HG03025 (cell line): ENCODE measurements around the gene HSPA12A.

Experiments used
- ATAC-seq: cut with Tn5 transposase; IDR thresholded peaks from one replicate; pipeline ENCODE4 v1.9.1; 2021; ENCODE audit warnings: mild to moderate bottlenecking, moderate library complexity; ENCODE audit not compliant: unreplicated experiment, low FRiP score

Gene HSPA12A

GRCh38 chr10:116744885-116745284, 2.5 kb upstream of the HSPA12A start:
- ATAC-seq = no peak

GRCh38 chr10:116744163-116744753, 1.9 kb upstream of the HSPA12A start:
- ATAC-seq = no peak

- no peak for ATAC-seq
Observed at GRCh38 chr10:116743266-116744064, 1.1 kb upstream of the HSPA12A start.

- peak; percentile 7 for ATAC-seq
Observed at GRCh38 chr10:116741391-116742351, 695 bp downstream of the HSPA12A start.

DNA sequence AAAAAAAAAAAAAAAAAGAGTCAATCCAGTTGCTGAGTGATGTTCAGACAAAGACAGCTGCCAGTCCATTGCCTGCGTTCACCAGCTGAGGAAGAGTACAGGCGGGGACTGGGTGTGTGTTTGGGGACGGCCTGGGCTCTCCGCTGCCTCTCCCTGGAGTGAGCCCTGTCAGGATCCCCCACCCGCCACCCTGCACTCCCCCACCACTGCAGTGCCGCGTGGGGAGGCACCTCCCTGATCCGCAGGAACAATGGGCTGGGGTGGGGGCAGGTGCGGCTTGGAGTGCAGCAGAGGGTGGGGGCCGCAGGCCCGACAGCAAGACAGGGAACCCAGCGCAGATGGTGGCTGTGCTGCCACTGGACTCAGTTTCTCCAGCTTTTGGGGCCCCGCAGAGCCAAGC, 1.4 kb downstream of the HSPA12A start:
- no peak for ATAC-seq

- ATAC-seq = no peak
Observed at GRCh38 chr10:116738339-116738738, 4.0 kb downstream of the HSPA12A start.

DNA sequence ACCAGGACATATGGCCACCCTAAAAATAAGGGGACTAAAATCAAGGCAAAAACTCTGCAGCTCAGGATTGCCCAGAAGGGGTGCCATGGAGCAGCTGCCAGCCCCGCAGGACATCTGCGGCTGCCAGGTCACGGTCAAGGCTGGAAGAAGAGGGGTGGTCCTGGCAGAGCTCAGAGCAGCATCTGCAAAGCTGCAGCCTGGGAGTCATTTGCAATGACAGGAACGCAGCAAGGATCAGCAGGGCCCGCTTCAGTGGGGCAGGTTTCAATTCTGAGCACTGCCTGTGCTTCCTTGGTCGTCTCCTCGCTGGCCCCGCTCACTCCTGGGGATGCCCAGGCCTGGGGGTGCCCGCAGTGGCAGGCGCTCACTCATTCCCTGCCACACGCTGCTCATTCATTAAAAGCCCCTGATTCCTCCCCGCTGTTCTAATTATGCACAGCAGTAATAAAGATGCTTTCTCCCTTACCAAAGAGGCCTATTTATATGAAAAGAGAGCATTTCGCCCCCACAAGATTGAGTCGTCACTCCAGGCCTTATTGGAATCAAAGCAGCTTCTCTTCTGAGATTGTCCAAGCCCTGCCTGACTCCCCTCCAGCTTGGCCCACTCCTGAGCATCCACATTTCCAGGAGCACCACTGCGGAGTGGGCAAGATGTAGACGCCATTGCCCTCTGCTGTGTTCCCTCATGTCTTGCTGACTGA, 4.6 kb downstream of the HSPA12A start:
- ATAC-seq = no peak

DNA sequence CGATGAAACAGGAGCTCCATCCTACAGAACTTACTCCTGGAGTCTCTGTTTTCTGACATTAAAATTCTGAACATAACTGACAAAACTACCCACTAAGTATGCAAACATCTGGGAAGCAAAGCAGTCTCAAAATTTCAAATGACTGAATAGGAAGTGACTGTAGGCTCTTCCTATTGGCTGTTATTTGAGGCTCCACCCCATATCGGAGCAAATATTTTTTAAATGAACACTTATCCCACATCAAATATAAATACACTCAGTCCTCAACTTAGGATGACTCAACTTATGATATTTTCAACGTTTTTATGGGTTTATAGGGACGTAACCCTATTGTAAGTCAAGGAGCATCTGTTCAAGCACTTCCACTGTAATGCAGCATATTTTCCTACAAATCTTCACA, 8.8 kb downstream of the HSPA12A start:
- ATAC-seq = no peak

GRCh38 chr10:116732573-116732972, 9.8 kb downstream of the HSPA12A start:
- ATAC-seq = no peak

GRCh38 chr10:116730464-116731260, 11.7 kb downstream of the HSPA12A start:
- no peak for ATAC-seq

GRCh38 chr10:116729243-116729642, 13.1 kb downstream of the HSPA12A start:
- no peak for ATAC-seq

DNA sequence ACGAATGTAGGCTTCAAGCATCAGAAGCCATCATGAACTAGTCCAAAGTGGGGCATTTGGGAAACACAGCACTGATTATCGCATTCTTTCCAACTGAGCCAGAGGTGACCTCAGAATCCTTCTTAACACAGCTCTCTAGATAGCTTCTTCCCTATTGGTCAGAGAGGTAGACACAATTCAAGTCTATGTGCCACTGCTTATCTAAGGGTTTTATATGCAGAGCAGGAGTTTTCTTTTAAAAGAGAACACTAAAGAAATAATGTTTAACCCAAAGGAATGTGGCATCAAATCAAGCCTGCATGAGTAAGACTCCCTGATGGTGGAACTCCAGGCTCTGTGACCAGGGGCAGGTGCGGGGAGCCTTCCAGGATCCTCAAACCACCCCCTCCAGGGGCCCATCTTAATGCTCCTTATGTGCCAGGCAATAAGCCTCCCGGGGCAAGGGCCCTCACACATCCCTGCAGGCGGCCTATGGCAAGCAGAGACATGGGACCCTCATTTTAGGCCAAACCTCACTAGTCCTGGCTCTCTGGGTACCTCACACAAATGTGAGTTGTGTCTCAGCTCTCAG, 13.8 kb downstream of the HSPA12A start:
- ATAC-seq = no peak

- no peak for ATAC-seq
Observed at GRCh38 chr10:116723428-116724281, 18.7 kb downstream of the HSPA12A start.

- no peak for ATAC-seq
Observed at GRCh38 chr10:116722736-116723427, 19.5 kb downstream of the HSPA12A start.

- no peak for ATAC-seq
Observed at GRCh38 chr10:116721547-116722392, 20.6 kb downstream of the HSPA12A start.

- ATAC-seq = no peak
Observed at GRCh38 chr10:116720668-116721546, 21.5 kb downstream of the HSPA12A start.
